ENCODE data around the gene CCDC18.
"Not testable (repeated sequence)": the region's sequence is repeated elsewhere in the genome, so short reads cannot be mapped to it uniquely, and the experiment has no call there.

CCDC18 gene

GRCh38 chr1:93154898-93155297 is 25.6 kb upstream of the CCDC18 start:
- TF ChIP-seq CTCF (IDR thresholded peaks at IDR 0.05; ENCODE audit: low read depth, low read length, missing control alignments), result no peak
- no peak overlapping the region for H3K4me3 ChIP-seq (replicated peaks; ENCODE audit: low read depth, low read length)
- DNase-seq (ENCODE audit: extremely low read depth, low read depth), result no peak

GRCh38 chr1:93155335-93155734 is 25.2 kb upstream of the CCDC18 start:
- DNase-seq (ENCODE audit: extremely low read depth, low read depth), result no peak
- no peak overlapping the region for H3K4me3 ChIP-seq (replicated peaks; ENCODE audit: low read depth, low read length)
- TF ChIP-seq CTCF (IDR thresholded peaks at IDR 0.05; ENCODE audit: low read depth, low read length, missing control alignments), result no peak

GRCh38 chr1:93159337-93159736 is 21.2 kb upstream of the CCDC18 start:
- DNase-seq (ENCODE audit: extremely low read depth, low read depth), result no peak
- H3K4me3 ChIP-seq (replicated peaks; ENCODE audit: low read depth, low read length), result no peak overlapping the region
- TF ChIP-seq CTCF (IDR thresholded peaks at IDR 0.05; ENCODE audit: low read depth, low read length, missing control alignments), result no peak

- H3K4me3 ChIP-seq (replicated peaks; ENCODE audit: low read depth, low read length); DNase-seq (ENCODE audit: extremely low read depth, low read depth): not testable (repeated sequence)
Observed at GRCh38 chr1:93163314-93163713, 17.2 kb upstream of the CCDC18 start.

GRCh38 chr1:93164816-93165215 is 15.7 kb upstream of the CCDC18 start:
- DNase-seq (ENCODE audit: extremely low read depth, low read depth), result no peak
- H3K4me3 ChIP-seq (replicated peaks; ENCODE audit: low read depth, low read length), result no peak overlapping the region
- TF ChIP-seq CTCF (IDR thresholded peaks at IDR 0.05; ENCODE audit: low read depth, low read length, missing control alignments), result no peak

- not testable (repeated sequence) for H3K4me3 ChIP-seq (replicated peaks; ENCODE audit: low read depth, low read length); DNase-seq (ENCODE audit: extremely low read depth, low read depth)
Observed at GRCh38 chr1:93165895-93166294, 14.6 kb upstream of the CCDC18 start.

GRCh38 chr1:93167006-93167405 is 13.5 kb upstream of the CCDC18 start:
- TF ChIP-seq CTCF (IDR thresholded peaks at IDR 0.05; ENCODE audit: low read depth, low read length, missing control alignments), result no peak
- DNase-seq (ENCODE audit: extremely low read depth, low read depth), result no peak
- H3K4me3 ChIP-seq (replicated peaks; ENCODE audit: low read depth, low read length), result no peak overlapping the region

- DNase-seq (ENCODE audit: extremely low read depth, low read depth); H3K4me3 ChIP-seq (replicated peaks; ENCODE audit: low read depth, low read length): not testable (repeated sequence)
Observed at GRCh38 chr1:93170141-93170678, 10.3 kb upstream of the CCDC18 start.
